Mesenteric fat pad (tissue), 1 donor: Measurements from ENCODE around the gene GLP2R. TPM values are rescaled to one million over a fixed set of nuclear protein-coding genes. Genes with fewer than 3 reads are reported as not detected.

Experiments
- DNase-seq: peaks from one replicate; pipeline ENCODE4 v3.0.0-alpha.2; 2020; ENCODE audit warnings: low spot score
- total RNA-seq: library from RNA; stranded (reverse); fragmentation: NEBNext Ultra II Directional; extraction: Animal tissue kit (Norgen Biotek cat#: 25700); gene quantifications from one replicate; pipeline ENCODE4 v1.2.1, GENCODE V29; 2021
- donor health status: DM: yes; HTN: yes; CAD: no.

GLP2R gene
- total RNA-seq, 1 donor from 2014 or later: 6.7 TPM

DNA sequence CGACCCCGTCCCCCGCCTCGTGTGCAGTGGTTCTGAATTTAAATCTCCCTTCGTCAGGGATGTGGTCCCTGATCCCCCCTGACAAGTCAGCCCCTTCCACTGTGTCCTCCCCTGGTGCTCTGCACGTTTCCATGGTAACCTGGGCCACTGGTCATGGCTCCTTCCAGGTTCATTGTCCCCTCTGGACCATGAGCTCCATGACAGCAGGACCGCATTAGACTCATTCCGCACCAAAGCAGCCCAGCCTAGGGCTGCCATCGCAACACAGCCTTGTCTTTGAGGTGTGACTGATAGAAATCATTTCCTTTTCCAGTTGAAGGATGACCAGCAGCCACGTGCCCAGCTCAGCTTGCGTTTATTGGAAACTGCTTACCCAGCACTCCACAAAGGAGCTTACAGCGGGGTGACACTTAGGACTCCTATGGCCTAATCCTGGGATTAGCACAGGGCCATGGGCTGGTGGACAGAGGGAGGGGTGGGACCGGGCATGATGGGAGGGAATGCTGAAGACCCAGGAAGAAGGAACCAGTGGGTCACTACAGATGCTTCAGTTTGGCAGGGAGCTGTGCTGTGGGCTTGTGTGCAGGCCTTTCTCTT lies 71.7 kb downstream of the GLP2R start:
- no peak for DNase-seq

DNA sequence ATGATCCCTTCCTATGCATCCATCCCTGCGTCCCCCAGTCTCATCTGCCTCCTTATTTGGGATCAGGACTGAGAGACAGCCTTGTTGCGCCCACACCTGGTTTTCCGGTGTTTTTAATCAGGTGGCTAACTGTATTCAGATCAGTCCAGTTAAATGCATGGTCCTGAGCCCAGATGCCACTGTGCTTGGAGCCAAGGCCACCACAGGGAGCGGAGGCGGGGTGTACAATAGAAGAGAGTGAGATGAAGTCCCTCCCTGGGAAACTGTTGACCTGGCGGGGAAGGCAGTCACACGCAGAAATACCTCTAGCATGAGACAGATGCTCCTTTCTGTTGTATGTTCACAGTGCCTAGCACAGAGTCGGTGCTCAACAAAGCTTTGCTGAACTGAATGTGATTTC lies 73.1 kb downstream of the GLP2R start:
- DNase-seq: no peak

DNA sequence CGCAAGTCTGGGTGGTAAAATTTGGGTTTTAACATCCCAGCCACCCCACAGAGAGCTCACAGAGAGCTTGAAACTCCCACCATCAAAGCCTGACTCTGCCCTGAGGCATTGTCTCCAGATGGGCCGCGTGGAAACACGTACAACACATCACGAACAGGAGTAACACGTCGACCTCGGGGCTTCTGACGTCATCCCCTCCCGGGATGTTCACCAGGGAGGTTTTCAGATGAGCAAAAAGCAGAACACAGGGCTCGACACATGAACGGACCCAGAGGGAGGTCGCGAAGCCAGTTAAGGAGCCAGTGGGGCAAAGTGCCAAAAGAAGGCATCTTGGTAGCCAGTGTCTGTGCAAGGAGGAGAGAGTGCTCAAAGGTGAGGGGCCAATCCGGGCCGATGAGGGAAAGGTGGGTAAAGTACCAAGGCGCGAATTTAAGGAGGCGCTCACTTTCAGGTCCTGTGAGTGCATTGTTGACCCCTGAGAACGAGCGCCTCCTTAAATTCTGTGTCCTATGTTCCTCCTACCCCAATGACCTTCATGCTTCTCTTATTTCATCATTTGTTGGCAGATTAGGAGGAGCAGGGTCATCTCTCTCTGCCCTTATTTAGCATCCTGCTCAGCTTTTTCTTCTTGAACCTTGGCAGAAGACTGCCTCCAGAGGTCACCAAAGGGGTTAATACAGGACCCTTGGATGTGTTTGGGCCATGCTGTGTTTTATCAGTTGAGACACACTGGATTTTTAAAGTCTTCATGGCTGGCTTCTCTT lies 73.7 kb downstream of the GLP2R start:
- no peak for DNase-seq

DNA sequence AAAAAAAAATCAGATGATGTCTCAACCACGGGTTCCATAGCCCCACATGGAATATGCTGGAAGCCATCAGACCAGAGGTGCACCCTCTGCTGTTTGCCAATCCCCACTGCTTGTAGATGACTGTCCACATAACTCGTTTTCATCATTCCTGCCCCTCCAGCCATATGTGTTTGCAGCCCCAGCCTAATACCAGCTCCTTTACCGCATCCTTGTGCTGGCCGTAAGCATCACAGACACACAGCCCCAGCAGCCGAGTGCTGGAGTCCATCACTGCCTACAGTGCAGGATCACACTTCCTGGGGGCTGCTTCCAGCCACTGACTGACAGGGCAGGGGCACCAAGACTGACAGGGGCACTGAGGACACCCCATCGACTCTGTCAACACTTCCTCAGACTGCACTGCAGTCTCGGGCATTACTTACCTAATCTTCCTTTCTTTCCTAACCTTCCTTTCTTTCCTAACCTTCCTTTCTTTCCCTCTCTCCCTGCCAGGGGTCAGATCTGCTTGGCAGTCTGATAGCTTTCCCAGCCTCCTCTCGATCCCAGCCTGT lies 74.4 kb downstream of the GLP2R start:
- no peak for DNase-seq

DNA sequence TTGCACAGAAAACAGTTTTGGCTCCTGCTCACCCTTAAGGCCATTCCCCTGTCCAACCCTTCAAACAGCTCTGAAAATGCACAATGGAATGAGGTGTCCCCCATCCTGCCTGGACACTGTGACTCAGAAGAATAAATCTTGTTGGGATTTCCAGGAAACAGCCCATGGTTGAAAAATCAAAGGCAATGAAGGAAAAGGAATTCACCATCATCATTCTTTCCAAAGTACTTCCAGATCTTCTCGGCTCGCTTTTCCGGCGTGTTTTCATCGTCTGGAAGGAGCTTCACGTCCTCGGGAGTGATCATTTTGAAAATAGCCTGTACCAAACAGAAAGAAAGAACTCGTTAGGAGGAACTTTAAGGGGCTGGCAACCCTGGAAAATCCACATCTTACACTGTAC lies 75.1 kb downstream of the GLP2R start:
- DNase-seq: no peak

DNA sequence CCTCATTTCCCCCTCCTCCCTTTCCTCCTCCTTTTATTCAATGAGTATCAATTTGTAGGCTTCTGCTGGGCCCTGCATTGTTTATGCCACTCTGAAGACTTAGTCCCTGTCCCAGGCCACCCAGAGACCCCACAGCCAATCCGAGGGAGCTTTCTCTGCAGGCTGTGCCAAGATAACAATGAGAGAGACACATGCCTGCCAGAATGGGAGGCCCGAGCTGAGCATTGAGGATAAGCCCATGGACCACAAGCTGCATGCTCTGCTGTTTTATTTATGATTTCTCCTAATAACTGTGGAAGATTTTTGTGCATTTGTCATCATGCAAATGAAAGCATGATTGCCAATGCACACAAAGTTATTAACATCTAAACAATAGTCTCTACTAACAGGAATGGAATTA lies 76.4 kb downstream of the GLP2R start:
- DNase-seq: peak; percentile 3

DNA sequence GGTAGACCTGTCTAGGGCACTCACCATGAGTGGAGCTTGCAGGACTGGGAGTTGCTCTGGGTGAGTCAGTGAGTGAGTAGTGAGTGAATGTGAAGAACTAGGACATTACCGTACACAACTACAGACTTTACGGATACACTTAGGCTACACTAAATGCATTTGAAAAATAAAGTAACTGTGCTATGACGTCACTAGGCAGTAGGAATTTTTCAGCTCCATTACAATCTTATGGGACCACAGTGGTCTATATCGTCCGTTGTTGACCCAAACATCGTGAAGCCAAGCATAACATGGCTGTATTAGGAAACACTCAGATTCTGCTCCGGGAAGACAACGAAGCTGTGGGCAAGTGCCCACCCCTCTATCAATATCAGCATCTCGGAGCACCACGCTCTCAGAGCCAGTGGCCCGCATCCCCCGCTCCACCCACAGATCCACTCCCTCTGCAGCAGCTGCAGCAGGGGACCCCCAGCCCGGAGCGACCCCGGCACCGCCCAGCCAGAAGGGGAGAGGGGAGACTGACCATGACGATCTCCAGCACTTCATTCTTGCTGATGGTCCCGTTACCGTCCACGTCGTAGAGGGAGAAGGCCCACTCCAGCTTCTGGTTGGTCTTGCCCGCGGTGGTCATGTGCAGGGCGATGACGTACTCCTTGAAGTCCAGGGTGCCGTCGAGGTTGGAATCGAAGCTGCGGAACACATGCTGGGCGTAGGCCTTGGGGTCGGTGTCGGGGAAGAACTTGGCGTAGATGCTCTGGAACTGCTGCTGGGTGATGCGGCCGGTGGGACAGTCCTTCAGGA lies 78.8 kb downstream of the GLP2R start:
- no peak for DNase-seq

DNA sequence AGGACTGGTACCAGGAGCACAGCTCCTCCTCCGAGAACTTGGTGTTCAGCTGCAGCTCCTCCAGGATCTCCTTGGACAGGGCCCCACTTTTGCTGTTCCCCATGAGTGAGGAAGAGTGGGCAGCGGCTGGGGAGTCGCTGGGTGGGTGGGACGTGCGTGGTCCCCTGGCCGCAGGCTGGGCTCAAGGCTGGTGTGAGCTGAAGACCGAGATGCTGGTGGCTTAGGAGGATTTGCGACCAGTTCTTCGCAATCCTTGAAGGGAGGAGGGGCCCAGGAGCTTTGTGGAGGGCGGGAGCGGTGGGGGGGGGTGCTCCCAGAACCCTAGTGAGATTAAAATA lies 79.3 kb downstream of the GLP2R start, which contains the start of gene RCVRN:
Gene RCVRN (minus strand): TSS at position 194 of the 338 bp plus-strand sequence. CDS start 91 bp downstream, at position 103.
- no peak for DNase-seq

DNA sequence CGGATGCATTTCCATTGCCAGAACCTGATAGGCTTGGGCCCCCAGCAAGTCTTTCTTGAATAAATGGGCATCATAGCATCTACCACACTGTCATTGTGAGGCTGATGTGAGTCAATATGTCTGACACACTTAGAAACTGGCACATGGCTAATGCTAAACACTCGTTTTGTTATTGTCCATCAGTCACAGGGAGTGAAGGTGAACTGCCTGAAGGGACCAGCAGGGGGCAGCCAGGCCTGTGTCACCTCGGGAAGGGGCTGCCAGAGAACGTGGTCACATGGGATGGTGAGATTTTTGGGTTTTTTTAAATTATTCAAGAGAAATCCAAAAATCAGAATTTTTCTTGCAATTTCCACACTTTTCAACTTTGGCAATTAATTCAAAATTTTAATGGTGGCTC lies 80.2 kb downstream of the GLP2R start:
- no peak for DNase-seq

DNA sequence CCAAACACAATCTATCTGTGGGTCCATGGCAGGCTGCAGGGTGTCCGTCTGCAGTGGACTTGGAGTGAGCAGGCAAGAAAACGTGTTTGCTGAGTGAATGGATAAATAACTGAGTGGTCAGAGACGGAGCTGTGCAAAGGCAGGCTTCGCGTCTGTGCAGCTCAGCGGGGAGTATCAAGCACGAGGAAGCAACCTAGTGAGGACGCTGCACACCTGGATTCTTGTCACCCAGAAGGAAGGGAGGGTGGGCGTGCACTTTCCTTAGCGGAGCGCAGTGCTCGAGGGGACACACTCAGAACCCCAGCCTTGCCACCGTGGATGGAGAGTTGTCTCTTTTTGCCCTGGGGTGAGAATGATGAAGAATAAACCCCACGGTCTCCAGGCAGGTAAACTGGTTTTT lies 80.9 kb downstream of the GLP2R start:
- no peak for DNase-seq

DNA sequence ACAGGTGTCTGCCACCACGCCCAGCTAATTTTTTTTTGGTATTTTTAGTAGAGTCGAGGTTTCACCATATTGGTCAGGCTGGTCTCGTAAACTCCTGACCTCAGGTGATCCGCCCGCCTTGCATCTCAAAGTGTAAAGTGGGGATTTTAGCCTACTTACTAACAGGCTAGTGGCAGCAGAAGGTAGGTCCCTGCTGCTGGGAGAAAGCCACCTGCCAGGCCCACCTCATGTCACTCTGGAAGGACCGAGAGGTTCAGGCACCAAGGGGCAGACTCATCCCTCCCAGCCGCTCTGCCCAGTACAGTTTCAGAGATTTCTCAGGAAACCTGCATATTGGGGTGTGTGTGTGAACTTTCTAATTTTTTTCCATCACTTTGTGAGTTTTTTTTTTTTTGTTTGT lies 81.4 kb downstream of the GLP2R start:
- no peak for DNase-seq

DNA sequence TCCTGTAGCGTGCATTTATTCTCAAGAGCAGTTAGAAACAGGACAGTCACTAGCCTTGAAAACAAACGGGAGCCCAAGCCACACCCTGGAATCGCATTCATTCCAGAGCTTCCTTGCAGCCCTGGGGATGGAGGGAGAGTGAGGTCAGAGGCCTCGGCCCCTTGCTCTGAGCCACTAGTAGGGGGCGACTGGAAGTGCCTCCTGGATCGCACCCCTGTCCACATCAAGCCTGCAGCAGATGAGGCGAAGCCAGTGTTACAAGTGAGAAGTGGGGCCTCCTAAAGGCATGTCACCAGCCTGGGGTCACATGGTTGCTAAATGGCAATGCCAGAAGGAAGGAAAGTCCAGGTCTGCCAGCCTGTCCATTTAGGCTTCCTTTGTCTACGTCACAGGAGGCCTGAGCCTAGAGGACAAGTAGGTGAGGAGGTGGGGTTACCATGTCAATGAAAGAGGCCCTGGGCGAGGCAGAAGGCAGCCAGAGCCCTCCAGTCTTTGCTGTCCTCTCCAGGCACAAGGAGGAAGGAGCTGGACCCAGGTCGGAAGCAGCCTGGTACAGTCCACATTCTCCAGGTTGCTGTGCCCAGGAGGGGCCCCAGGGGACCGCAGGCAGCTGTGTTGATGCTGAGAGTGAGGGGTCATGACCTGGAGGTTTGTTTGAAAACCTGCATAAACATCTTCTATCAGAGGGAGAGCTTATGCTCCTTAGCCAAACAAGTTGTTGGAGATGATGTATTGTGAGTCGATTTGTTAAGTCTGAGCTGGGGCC lies 82.3 kb downstream of the GLP2R start:
- no peak for DNase-seq

DNA sequence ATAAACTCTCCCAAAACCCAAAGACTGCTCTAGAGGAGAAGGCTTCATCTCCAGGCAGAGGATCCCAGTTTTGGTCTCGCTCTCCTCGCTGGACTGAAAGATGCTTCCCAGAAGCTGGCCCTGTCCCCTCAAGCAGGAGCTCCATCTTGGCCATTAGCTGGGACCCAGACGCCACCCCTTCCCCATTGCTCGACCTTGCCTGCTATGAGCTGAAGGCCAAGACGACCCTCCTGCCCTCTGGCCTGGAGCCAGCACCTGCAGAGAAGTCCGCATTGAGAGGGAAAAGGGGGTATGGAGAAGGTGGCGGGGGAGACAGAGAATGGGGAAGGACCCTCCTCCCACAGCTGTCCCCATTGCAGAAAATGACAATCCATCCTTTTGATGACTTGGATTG lies 82.9 kb downstream of the GLP2R start:
- no peak for DNase-seq

DNA sequence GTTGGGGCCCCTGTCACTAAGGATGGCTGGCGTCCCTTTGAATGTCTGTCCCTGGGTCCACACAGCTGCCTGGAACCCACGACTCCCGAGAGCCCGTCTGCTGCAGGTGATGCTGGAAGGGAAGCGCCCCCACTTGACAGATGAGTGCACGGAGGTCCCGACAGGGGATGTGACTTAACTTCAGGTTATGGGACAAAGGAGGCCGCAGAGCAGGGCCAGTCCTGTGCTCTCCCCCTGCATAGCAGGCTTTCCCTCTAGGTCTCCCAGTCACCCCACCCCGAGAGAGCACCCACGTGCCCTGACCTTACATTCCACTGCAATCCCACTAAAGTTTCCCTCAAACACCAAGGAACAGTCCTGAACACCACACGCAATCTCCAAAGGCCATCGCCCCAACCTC lies 85.4 kb downstream of the GLP2R start:
- DNase-seq: no peak

DNA sequence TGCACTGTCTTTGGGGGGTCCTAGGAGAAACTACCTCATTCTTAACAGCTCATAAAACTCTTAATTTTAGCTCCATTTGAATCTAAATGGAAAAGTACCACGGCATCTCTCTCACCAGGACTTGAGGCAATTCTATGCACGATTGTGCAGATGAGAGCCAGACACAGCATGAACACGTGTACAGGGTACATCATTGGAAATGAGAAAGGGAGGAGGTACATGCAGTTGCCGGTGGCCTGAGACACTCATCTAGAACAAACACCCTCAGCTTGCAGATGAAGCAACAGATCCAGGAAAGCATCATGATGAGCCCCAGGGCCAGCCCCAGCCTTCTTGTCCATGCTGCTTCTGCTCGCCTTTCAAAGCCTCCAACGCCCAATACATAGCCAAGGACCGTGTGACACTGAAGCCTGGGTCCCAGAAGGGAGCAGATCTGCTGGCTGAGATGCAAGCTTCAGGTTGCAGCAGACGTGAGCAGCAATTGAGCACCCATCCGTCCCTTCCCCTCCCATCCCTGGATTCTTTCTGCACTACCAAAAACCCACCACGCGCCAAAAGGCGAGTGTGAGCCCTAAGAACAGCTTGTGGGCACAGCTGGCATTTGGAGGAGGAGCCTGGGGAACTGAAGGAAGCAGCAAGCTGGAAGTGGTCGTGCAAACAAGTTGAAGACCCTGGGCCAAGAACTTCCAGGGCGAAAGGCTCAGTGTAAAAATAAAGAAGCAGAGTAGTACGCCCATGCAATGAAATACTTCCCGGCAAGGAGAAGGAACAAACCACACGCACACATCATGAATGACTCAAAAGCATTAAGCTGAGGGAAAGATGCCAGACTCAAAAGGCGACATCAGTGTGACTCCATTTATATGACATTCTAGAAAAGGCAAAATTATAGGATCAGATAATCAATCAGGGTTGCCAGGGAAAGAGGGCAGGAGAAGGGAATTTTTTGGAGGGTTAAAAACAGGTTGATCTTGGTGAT lies 86.7 kb downstream of the GLP2R start:
- no peak for DNase-seq

DNA sequence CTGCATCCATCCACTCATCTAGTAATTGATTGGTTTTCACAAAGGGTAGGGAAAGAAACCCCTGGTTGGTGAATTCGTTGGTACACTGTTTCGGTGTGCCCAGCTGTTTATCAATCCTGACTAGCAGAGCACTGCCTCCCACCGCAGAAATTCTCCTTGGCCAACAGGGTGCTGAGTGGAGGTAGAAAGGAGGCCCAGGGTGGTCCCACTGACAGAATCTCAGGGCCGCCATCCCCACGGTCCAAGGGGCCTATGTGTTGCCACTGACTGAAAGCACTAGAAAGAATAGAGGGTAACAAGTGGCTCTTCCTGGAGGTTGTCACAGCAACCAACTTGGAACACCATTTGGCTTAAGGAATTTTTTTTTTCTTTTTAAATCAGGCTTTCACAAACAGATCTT lies 87.8 kb downstream of the GLP2R start:
- no peak for DNase-seq

DNA sequence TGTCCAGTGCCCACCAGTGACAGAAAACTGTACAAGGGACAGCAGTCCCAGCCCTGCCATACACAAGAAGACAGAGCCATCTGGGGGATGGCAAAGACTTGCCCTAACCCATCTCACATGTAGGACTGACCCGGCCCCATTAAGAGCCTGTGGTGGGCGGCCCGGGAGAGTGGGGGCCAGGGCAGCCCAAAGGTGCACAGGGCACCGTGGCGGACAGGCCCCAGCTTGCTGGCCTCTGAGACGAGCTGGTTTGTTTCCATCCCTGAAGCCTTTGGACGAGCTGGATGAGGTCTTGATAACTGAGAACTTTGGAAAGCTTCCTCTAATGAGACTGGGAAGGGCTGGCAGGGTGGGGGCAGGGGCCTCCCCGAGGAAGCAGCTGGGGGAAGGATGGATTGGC lies 90.4 kb downstream of the GLP2R start:
- DNase-seq: no peak

DNA sequence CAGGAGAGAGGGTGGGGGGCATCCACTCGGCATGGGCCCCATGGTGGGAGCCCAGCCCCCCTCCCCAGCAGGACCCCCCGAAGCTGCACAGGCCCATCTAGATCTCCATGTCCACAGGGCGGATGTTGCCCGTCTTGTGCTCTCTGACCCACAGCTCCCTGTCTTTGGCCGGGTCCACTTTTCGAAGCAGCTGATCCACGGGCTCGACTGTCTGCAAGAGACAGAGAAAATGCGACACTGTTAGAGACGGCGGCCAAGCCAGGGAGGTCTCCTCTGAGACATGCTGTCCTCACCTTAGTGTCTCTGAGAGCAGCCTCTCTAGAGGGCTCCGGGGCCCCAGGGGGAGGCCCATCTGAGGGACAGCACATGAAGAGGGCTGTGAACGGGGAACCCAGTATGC lies 91.4 kb downstream of the GLP2R start:
- no peak for DNase-seq

DNA sequence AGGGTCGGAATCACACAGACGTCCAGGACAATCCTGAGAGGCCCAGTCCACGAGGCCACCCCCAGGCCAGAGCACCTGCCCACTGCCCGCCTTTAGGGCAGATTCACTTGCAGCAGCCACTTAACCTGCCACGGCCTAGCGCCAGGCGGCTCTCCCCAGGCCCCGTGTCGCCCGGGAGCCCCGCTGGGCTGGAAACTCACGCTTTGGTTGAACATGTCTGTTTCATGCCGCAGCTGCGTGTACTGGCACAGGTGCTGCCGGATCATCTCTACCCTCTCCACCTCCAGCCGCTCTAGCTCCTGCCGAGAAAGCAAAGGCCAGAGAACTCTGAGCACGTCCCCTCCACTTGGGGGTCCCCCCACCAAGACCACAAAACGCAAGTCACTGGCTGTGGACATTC lies 92.1 kb downstream of the GLP2R start:
- DNase-seq: no peak

DNA sequence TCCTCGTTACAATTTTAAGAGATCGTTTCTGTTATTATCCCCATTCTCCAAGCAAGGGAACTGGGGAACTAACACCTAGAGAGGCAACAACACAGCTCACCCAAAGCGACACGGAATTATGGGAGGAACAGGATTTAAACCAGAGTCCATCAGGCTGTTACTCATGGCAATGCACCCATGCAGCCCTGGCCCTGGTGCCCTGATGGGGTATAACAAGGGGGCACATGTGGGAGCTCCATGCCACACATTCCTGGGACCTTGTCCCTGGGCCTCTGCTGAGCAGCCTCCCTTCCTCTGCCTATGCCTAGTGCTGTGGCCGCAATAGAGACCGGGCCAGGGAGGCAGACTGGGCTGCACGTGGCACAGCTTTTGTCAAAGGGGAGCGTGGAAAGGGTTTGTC lies 92.6 kb downstream of the GLP2R start:
- DNase-seq: no peak
